GM19035 (cell line): ENCODE measurements around the gene SNAPC4.
A peak's percentile ranks its signal among the peaks of the same experiment; 100 is the strongest.

Experiments used
- ATAC-seq: cut with Tn5 transposase; IDR thresholded peaks from one replicate; pipeline ENCODE4 v1.9.1; 2021; ENCODE audit not compliant: unreplicated experiment

Gene SNAPC4

DNA sequence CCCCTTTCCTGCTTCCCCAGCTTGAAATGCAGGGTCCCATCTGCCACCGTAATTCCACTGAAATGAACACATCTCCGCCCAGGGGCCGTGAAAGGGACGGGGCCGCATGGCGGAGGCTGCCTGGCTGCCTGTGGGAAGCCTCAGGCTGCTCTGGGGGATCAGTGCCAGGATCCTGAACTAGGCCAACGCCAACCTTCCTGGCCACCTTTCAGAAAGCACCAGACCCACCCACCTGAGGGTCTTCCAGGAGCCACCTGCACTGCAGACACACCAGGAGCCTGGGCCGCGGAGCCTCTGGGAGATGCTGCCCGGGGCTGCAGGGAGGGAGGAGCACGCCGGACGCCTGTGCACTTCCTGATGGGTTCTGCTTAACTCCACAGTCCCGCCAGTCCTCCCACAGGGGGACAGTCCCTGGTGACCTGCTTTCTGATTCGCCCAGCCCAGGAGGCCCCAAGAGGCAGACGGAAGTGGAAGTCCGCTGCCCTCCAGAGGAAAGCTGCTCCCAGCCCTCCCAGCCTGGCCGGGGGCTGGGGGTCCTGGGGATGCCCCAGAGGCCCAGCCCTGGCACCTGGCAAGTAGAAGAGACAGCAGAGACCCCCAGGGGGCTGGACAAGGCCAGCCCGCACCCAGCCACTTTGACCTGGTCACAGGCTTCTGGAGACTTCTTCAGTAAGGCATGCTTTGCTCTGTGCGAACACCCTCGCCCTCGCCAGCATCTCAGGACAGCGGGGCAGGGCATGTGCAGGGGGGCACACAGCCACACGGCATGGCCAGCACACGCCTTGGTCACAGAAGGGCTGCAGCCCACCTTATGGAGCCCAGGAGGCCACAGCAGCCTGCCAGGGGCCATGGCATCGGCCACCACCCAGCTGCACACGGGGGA is 26.4 kb downstream of the SNAPC4 start, which contains the start of gene CARD9:
TSS of gene CARD9 (minus strand) at position 370 of the 883 bp plus-strand sequence. CDS start 1,591 bp downstream, outside the sequence.
- ATAC-seq, result no peak

- ATAC-seq, result no peak
Measured at GRCh38 chr9:136372561-136373299, 27.2 kb downstream of the SNAPC4 start.

GRCh38 chr9:136372006-136372405 is 28.0 kb downstream of the SNAPC4 start:
- ATAC-seq, result no peak

DNA sequence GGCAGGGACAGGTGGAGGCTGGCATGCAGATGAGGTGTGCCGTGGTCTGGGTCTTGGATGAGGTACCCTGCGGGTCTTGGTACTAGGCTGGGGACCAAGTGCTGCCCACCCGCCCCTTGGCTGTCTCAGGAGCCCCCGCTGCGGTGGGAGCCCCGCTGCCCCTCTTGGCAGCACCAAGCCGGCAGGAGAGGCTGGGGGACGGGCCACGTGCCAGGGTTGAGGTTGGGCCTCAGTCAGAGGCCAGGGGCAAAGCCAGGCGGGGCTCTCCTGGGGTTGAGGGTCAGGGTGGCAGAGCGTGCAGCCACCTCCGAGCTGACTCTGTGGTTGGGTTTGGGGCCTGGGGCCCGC is 28.5 kb downstream of the SNAPC4 start:
- no peak for ATAC-seq

DNA sequence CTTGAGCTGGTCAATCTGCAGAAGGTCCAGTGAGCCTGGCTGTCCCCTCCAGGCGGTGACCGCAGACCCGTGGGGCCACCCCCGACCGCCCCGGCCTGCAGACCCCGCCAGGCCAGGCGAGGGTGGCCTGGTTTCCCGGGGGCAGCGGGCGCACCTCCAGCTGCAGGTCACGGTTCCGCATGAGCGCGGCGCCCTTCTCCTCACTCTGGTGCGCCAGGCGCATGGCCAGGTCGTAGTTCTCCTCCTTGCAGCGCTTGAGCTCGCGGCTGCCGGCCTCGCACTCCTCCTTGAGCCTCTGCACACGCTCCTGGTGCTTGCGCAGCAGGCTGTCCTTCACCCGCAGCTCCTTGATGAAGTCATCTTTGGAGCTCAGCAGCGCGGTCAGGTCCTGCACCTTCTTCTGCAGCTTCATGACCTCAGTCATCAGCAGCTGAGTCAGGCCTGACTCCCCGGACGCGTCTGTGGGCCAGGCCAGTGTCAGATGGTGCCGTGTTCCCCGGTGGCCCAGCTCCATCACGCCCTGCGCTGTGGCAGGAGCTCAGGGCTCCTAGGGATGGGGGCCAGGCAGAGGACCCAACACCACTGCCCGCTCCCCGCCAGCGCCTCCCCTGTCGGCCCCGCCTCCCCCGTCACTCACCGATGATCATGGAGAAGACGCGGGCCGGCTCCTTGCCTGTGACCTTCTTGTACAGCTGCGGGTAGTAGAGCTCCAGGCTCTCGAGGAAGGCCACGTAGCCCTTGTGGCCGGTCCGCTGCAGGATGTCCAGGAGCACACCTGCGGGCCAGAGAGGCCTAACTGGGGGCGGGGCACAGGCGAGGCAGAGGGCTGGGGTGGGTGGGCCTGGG is 29.1 kb downstream of the SNAPC4 start:
- no peak for ATAC-seq

- no peak for ATAC-seq
Measured at GRCh38 chr9:136370037-136370436, 29.9 kb downstream of the SNAPC4 start.

- no peak for ATAC-seq
Measured at GRCh38 chr9:136368190-136368589, 31.8 kb downstream of the SNAPC4 start.

GRCh38 chr9:136367296-136368145 is 32.4 kb downstream of the SNAPC4 start:
- ATAC-seq, result no peak

DNA sequence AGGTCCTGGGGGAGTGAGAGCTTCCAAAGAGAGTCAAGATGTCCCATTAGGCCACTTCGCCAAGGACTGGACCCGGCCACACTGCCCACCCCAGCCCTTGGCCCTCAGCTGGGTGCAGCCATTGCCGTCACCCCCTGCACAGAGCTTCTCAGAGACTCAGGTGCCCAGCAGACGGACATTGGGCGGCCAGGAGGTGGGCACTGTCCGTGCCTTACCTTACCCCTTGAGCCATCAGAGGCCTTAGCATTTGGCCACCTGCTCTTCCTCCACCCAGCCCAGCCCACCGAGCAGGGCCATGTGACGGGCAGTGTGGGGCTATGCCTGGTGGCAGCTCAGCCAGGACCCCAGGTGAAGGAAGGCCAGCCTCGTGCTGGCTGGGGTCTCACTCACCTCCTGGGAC is 33.1 kb downstream of the SNAPC4 start:
- ATAC-seq, result no peak

DNA sequence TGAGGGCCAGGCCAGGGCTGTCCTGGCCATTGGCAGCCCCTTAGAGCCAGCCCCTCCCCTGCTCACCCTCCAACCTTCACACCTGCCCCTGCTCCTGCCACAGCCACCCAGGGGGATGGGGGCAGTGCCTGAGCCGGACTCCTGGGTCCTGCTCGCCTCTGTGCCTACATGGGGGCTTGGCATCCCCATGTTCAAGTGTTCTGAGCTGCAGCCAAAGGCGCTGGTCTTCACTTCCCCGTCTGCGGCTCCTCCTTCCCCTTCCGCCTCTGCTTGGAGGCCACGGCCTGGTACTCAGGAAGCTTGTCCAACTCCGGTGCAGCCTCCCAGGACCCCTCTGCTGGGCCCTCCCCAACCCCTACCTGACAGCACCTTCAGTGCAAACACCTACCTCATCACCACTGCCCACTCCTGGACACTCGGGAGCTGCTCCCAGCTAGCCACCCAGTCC is 34.2 kb downstream of the SNAPC4 start:
- no peak for ATAC-seq

GRCh38 chr9:136364942-136365774 is 34.8 kb downstream of the SNAPC4 start:
- no peak for ATAC-seq

- ATAC-seq, result no peak
Measured at GRCh38 chr9:136363949-136364748, 35.8 kb downstream of the SNAPC4 start.

DNA sequence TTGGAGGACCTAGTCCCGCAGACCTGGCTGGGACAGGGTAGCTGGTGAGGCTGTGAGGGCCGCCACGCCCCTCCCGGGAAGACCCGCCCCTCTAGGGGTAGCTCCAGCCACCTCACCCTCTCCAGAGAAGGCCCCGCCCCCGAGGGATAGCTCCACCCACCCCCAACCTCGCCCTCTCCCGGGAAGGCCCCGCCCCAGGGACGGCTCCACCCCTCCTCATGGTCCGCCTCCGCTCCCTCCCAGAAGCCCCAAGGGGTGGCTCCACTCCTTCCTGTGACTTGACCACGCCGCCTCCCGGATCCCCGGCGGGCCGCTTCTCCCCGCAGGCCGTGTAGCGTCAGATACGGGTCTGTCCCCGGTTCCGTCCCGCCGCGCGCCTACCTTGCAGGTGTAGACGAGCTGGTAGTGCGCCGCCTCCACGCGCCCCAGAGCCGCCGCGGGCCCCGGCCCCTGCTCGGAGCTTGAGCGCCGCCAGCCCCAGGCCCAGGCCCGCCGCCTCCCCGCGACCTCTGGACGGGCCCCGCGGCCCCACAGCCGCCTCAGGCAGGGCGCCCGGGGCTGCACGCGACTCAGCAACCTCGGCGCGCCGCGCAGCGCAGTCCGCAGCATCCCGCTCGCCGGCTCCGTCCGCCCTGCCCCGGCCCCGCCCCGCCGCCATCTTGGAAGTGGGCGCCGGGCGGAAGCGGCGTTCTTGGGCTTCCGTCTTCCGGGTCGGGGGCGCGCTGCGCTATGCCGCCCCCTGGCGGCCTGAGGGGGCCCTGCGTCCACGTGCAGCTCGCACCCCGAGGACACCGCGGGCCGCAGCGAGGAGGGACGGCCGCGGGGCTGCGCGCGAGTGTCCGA is 36.6 kb downstream of the SNAPC4 start, which contains the start of gene DNLZ:
TSS of gene DNLZ (minus strand) at position 639 of the 843 bp plus-strand sequence. CDS start at position 609, 30 bp downstream.
- ATAC-seq, result peak; percentile 75

DNA sequence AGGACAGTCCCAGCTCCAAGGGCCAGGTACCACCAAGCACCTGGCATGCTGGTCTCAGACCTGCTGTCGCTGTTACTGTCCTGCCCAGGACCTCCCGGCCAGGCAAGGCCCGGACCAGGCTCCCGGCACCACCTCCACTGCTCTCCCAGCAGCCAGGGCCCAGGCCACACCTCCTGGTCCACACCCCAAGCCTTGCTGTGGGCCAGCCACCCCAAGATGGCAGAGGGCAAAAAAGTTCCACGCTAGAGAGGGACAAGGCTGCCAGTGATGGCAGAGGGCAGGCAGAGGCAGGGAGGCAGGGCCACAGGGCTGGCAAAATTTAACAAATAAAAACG is 37.6 kb downstream of the SNAPC4 start:
- ATAC-seq, result no peak

GRCh38 chr9:136361754-136362449 is 38.1 kb downstream of the SNAPC4 start:
- no peak for ATAC-seq

GRCh38 chr9:136361047-136361753 is 38.8 kb downstream of the SNAPC4 start:
- ATAC-seq, result no peak
